ENCODE results near the gene WFDC9.
"Not testable (repeated sequence)": the region's sequence is repeated elsewhere in the genome, so short reads cannot be mapped to it uniquely, and the experiment has no call there.

GRCh38 chr20:45641076-45641475, 10.0 kb upstream of the WFDC9 start:
- not testable (repeated sequence) for TF ChIP-seq ZNF248, ZNF660 (tag by site-specific recombination; IDR thresholded peaks at IDR 0.05)
